Naive B cell (primary cell): ENCODE measurements around the gene LUZP1. TPM values are rescaled to one million over a fixed set of nuclear protein-coding genes. Genes with fewer than 3 reads are reported as not detected.

Source experiments
- ATAC-seq, 2 donors: fragments of 150-1000 bp; cut with Tn5 transposase; 2 replicates each; pipeline ENCODE4 v1.10.0; 2021; ENCODE audit warnings: low read depth in 2 of 2, mild to moderate bottlenecking in 2 of 2, moderate library complexity in 2 of 2
- DNase-seq: peaks from one replicate; pipeline ENCODE4 v3.0.0; 2022
- H3K27ac Mint-ChIP-seq, 6 donors: one replicate each; pipeline ENCODE4 v1.8.0; 2020 to 2022; ENCODE audit warnings: mild to moderate bottlenecking in 6 of 6, mixed read lengths in 6 of 6, moderate library complexity in 5 of 6, inconsistent platforms in 2 of 6
- H3K27me3 Mint-ChIP-seq, 3 donors: one replicate each; pipeline ENCODE4 v1.8.0; 2021 to 2022; ENCODE audit warnings: mixed read lengths in 3 of 3, mild to moderate bottlenecking in 1 of 3
- H3K36me3 Mint-ChIP-seq, 2 donors: one replicate each; pipeline ENCODE4 v1.8.0; 2020 to 2022; ENCODE audit warnings: mixed read lengths in 2 of 2, inconsistent platforms in 1 of 2, mild to moderate bottlenecking in 1 of 2
- H3K4me1 Mint-ChIP-seq, 3 donors: one replicate each; pipeline ENCODE4 v1.8.0; 2020 to 2022; ENCODE audit warnings: mixed read lengths in 3 of 3, inconsistent platforms in 1 of 3, mild to moderate bottlenecking in 1 of 3, moderate library complexity in 1 of 3
- H3K4me3 Mint-ChIP-seq, 8 donors: one replicate each; pipeline ENCODE4 v1.8.0; 2020 to 2022; ENCODE audit warnings: mild to moderate bottlenecking in 8 of 8, mixed read lengths in 8 of 8, moderate library complexity in 8 of 8, inconsistent platforms in 2 of 8
- H3K9me3 Mint-ChIP-seq, 7 donors: one replicate each; pipeline ENCODE4 v1.8.0; 2020 to 2022; ENCODE audit warnings: mixed read lengths in 7 of 7, mild to moderate bottlenecking in 5 of 7, inconsistent platforms in 2 of 7, moderate library complexity in 1 of 7
- polyA plus RNA-seq, 6 donors: library from polyadenylated mRNA; unstranded; fragments of 300-500 nt; fragmentation: Illumina TruSeq; gene quantifications; one replicate each; pipeline ENCODE4 v1.2.3, GENCODE V29; 2021; ENCODE audit warnings: low read depth in 6 of 6

Gene LUZP1
- polyA plus RNA-seq, 6 donors from 2014 or later: 1.3 to 14.1 (median 7.0) TPM

GRCh38 chr1:23069149-23069548 is 99.5 kb downstream of the LUZP1 start:
- ATAC-seq (no peak), DNase-seq (no peak)
- peaks cover 15 to 33% of the 10 kb centered on the region in 2 donors for H3K36me3 Mint-ChIP-seq
- no peak overlapping the region for H3K4me3 Mint-ChIP-seq
- no peaks in the 10 kb centered on the region for H3K9me3 Mint-ChIP-seq
- H3K27me3 Mint-ChIP-seq: no peaks in the 10 kb centered on the region
- H3K4me1 Mint-ChIP-seq: no peaks in the 10 kb centered on the region
- no peak overlapping the region for H3K27ac Mint-ChIP-seq

- Mint-ChIP-seq H3K27ac (no peak overlapping the region), H3K36me3 (peaks cover 15 to 38% of the 10 kb centered on the region in 2 donors), H3K27me3 (no peaks in the 10 kb centered on the region), H3K4me3 (no peak overlapping the region), H3K4me1 (no peaks in the 10 kb centered on the region), H3K9me3 (no peaks in the 10 kb centered on the region)
- DNase-seq (no peak), ATAC-seq (no peak)
These were observed 102.6 kb downstream of the LUZP1 start for GRCh38 chr1:23066075-23066474.

GRCh38 chr1:23065385-23065784 is 103.3 kb downstream of the LUZP1 start:
- DNase-seq (no peak), ATAC-seq (no peak)
- no peaks in the 10 kb centered on the region for H3K9me3 Mint-ChIP-seq
- no peaks in the 10 kb centered on the region for H3K4me1 Mint-ChIP-seq
- H3K4me3 Mint-ChIP-seq: no peak overlapping the region
- no peaks in the 10 kb centered on the region for H3K27me3 Mint-ChIP-seq
- no peak overlapping the region for H3K27ac Mint-ChIP-seq
- peaks cover 20 to 38% of the 10 kb centered on the region in 2 donors for H3K36me3 Mint-ChIP-seq

GRCh38 chr1:23062271-23062670 is 106.4 kb downstream of the LUZP1 start:
- DNase-seq (no peak), ATAC-seq (no peak)
- Mint-ChIP-seq H3K27ac (no peak overlapping the region), H3K4me1 (no peaks in the 10 kb centered on the region), H3K27me3 (no peaks in the 10 kb centered on the region), H3K36me3 (peaks cover 17 to 33% of the 10 kb centered on the region in 2 donors), H3K9me3 (no peaks in the 10 kb centered on the region), H3K4me3 (no peak overlapping the region)

- Mint-ChIP-seq H3K4me3 (no peak overlapping the region), H3K36me3 (peaks cover 9 to 38% of the 10 kb centered on the region in 2 donors), H3K4me1 (no peaks in the 10 kb centered on the region), H3K27me3 (no peaks in the 10 kb centered on the region), H3K27ac (no peak overlapping the region), H3K9me3 (no peaks in the 10 kb centered on the region)
- DNase-seq (no peak), ATAC-seq (no peak)
These were observed 111.4 kb downstream of the LUZP1 start for GRCh38 chr1:23057301-23057700.

GRCh38 chr1:23051290-23051909 is 117.3 kb downstream of the LUZP1 start:
- H3K9me3 Mint-ChIP-seq: no peaks in the 10 kb centered on the region
- no peaks in the 10 kb centered on the region for H3K4me1 Mint-ChIP-seq
- H3K36me3 Mint-ChIP-seq: peaks cover 0 to 25% of the 10 kb centered on the region in 2 donors
- no peak overlapping the region for H3K4me3 Mint-ChIP-seq
- DNase-seq: no peak
- no peaks in the 10 kb centered on the region for H3K27me3 Mint-ChIP-seq
- H3K27ac Mint-ChIP-seq: peak overlapping the region in 1 of 6 donors; percentile 63
- no peak for ATAC-seq

GRCh38 chr1:23050201-23050600 is 118.5 kb downstream of the LUZP1 start:
- Mint-ChIP-seq H3K27me3 (no peaks in the 10 kb centered on the region), H3K36me3 (peaks cover 0 to 19% of the 10 kb centered on the region in 2 donors), H3K27ac (no peak overlapping the region), H3K9me3 (no peaks in the 10 kb centered on the region), H3K4me3 (no peak overlapping the region), H3K4me1 (no peaks in the 10 kb centered on the region)
- DNase-seq: no peak
- no peak for ATAC-seq

GRCh38 chr1:23044035-23044434 is 124.6 kb downstream of the LUZP1 start:
- Mint-ChIP-seq H3K27me3 (no peaks in the 10 kb centered on the region), H3K9me3 (no peaks in the 10 kb centered on the region), H3K4me1 (peaks cover 0 to 10% (median 9%) of the 10 kb centered on the region in 3 donors), H3K27ac (no peak overlapping the region), H3K36me3 (peaks cover 0 to 7% of the 10 kb centered on the region in 2 donors), H3K4me3 (no peak overlapping the region)
- ATAC-seq: no peak
- no peak for DNase-seq

- no peaks in the 10 kb centered on the region for H3K27me3 Mint-ChIP-seq
- DNase-seq (no peak), ATAC-seq (no peak)
- peaks cover 0 to 8% of the 10 kb centered on the region in 2 donors for H3K36me3 Mint-ChIP-seq
- no peak overlapping the region for H3K4me3 Mint-ChIP-seq
- H3K4me1 Mint-ChIP-seq: peaks cover 0 to 18% (median 14%) of the 10 kb centered on the region in 3 donors
- no peaks in the 10 kb centered on the region for H3K9me3 Mint-ChIP-seq
- peak overlapping the region in 1 of 6 donors; percentile 24 for H3K27ac Mint-ChIP-seq
These were observed 128.1 kb downstream of the LUZP1 start for GRCh38 chr1:23040509-23040908.

- Mint-ChIP-seq H3K4me3 (no peak overlapping the region), H3K27me3 (no peaks in the 10 kb centered on the region), H3K36me3 (peaks cover 0 to 8% of the 10 kb centered on the region in 2 donors), H3K27ac (peak overlapping the region in 1 of 6 donors; percentile 30), H3K9me3 (no peaks in the 10 kb centered on the region), H3K4me1 (peaks cover 6 to 18% (median 14%) of the 10 kb centered on the region in 3 donors)
- DNase-seq (no peak), ATAC-seq (no peak)
These were observed 129.3 kb downstream of the LUZP1 start for GRCh38 chr1:23039308-23039826.

- Mint-ChIP-seq H3K36me3 (peaks cover 0 to 8% of the 10 kb centered on the region in 2 donors), H3K4me3 (no peak overlapping the region), H3K9me3 (no peaks in the 10 kb centered on the region), H3K27me3 (no peaks in the 10 kb centered on the region), H3K27ac (no peak overlapping the region), H3K4me1 (peaks cover 12 to 24% (median 22%) of the 10 kb centered on the region in 3 donors)
- no peak for DNase-seq
- no peak for ATAC-seq
These were observed 131.4 kb downstream of the LUZP1 start for GRCh38 chr1:23037081-23037740.

- H3K36me3 Mint-ChIP-seq: peaks cover 0 to 8% of the 10 kb centered on the region in 2 donors
- H3K9me3 Mint-ChIP-seq: no peaks in the 10 kb centered on the region
- no peaks in the 10 kb centered on the region for H3K27me3 Mint-ChIP-seq
- ATAC-seq (no peak), DNase-seq (no peak)
- no peak overlapping the region for H3K4me3 Mint-ChIP-seq
- H3K4me1 Mint-ChIP-seq: peaks cover 20 to 31% (median 27%) of the 10 kb centered on the region in 3 donors
- no peak overlapping the region for H3K27ac Mint-ChIP-seq
These were observed 132.7 kb downstream of the LUZP1 start for GRCh38 chr1:23035823-23036452.
